Umbilical cord (tissue), 2 donors: ENCODE measurements around the gene PUS3. TPM values are rescaled to one million over a fixed set of nuclear protein-coding genes. Genes with fewer than 3 reads are reported as not detected.

Source experiments
- DNase-seq: peaks from one replicate; pipeline ENCODE4 v3.0.0-alpha.2; 2015; ENCODE audit warnings: low spot score
- total RNA-seq: library from RNA; depleted of rRNA; stranded (reverse); fragments of >200 nt; gene quantifications from one replicate; pipeline ENCODE4 v1.2.3, GENCODE V29; 2014; ENCODE audit warnings: low replicate concordance; ENCODE audit not compliant: insufficient read depth

The PUS3 gene, protein sequence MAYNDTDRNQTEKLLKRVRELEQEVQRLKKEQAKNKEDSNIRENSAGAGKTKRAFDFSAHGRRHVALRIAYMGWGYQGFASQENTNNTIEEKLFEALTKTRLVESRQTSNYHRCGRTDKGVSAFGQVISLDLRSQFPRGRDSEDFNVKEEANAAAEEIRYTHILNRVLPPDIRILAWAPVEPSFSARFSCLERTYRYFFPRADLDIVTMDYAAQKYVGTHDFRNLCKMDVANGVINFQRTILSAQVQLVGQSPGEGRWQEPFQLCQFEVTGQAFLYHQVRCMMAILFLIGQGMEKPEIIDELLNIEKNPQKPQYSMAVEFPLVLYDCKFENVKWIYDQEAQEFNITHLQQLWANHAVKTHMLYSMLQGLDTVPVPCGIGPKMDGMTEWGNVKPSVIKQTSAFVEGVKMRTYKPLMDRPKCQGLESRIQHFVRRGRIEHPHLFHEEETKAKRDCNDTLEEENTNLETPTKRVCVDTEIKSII
- 22.6 TPM for total RNA-seq

DNA sequence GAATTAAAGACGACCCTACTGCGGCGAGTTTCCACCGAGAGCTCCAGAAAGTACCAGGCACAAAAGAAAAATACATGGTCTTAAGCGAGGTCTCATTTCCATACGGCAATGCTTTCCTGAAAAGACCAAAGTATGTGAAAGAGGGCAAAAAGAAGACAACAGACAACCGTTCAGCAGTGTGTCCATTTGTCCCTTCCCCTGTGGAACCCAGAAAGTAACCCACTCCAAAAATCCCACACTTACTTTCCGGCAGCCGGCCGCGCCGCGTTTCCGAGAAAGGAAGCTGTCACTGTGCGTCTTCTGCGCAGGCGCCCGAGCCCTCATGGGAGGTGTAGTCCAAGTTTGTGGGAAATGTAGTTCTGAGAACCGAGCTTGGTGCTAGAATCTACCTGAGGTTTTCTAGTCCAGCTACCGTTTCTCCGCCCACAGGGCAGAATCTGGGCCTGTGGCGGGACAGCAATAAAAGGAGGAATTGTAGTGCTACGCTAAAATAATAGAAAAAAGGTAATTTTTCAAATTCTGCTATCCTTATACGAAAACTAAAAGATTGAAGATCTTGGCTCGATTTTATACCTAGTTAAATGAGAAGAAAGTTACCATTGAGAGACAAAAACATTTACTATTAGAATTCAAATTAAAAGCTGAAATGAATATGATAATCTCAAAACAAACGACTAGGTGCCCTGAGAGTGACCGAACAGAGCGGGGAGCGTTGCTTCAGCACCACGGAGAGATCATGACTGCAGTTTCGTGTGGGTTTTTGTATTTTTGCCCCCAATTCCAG is at the start of gene PUS3:
PUS3 (minus strand) TSS at position 280 of the 784 bp plus-strand sequence. CDS start 6,922 bp downstream, outside the sequence.
- peak; percentile 93 for DNase-seq

DNA sequence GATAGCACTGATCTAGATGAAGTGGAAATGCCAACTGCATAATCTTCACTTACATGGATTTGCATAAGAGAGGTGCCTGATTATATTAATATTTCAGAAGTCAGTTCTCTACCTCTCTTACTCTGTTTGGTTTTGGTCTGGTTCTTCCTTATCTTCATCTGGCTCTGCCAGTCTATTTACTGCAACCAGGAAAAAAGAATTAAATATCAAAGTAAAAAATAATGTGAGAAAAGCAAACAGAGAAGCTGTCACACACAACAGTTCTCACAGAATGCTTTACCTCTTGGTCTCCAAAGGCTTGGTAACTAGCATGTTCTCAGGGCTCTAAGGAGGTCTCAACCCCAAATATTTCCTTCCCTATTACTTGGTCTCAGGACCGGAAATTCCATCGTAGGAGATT is 49.6 kb upstream of the PUS3 start:
- DNase-seq, result no peak

DNA sequence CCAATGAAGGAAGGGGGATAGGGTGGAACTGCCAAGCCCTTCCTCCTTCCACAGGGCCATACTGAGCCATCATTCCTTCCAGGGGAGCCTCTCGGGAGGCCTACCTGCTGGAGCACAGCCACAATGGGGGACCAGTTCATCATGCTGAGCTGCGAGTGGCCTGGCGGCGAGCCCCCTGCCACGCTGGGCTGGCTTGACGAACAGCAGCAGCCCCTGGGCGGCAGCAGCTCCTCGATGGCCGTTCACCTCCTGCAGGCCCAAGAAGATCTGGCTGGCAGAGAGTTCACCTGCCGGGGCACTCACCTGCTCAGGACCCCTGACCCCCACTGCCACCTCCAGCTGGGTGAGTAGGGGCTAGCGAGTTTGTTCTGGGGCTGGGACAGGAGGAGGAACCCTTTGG is 48.7 kb upstream of the PUS3 start:
- no peak for DNase-seq

DNA sequence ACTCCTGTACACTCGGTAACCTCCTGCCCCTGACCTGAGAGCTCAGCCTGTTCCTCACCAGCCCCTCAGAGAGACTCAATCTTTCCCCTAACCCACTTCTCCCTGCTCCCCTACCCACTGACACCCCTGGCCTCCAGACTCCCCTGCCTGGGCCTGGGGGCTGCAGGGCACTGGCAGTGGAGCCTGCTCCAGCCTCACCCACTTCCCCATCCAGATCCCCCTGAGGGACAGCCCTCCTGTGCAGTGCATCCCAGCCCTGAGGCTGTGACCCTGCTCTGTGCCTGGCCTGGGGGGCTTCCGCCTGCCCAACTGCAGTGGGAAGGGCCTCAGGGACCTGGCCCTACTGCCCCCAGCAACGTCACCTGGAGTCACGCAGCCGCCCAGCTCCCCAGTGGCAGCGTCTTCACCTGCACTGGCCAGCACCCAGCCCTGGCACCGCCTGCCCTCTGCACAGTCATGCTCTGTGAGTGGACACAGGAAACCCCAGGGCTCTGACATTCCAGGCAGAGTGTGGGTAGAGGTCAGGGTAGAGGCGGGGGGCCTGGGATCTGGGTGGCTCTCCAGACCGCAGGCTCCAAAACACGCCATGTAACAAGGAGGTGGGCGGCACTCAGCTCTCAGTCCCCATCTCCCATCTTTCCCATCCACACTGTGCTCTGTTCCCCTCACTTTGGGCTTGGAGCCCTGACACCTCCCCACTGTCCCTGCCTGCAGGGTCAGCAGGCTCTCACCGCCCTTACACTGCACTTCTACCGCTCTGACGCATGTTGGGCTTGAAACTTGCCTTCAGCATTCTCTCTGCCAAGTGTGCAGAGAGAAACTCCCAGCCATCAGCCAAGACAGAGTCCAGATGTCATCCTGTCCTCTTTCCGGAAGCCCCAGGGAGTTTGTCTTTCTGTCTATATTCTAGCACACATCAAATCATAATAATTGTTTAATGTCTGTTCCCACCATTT is 48.0 kb upstream of the PUS3 start:
- DNase-seq, result peak; percentile 92

DNA sequence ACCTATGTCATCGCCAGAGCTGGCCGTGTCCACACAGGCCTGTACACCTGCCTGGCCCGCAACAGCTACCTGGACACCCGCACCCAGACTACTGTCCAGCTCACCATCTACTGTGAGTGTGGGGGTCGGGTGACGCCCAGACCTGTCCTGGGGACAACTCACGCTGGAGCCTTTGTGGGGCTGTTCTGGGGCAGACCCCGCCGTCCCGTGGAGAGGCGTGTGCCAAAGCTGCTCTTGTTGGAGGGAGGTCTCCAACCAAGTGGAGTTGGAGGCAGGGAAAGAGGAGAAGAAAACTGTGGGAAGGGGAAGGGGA is 47.1 kb upstream of the PUS3 start:
- DNase-seq, result no peak

DNA sequence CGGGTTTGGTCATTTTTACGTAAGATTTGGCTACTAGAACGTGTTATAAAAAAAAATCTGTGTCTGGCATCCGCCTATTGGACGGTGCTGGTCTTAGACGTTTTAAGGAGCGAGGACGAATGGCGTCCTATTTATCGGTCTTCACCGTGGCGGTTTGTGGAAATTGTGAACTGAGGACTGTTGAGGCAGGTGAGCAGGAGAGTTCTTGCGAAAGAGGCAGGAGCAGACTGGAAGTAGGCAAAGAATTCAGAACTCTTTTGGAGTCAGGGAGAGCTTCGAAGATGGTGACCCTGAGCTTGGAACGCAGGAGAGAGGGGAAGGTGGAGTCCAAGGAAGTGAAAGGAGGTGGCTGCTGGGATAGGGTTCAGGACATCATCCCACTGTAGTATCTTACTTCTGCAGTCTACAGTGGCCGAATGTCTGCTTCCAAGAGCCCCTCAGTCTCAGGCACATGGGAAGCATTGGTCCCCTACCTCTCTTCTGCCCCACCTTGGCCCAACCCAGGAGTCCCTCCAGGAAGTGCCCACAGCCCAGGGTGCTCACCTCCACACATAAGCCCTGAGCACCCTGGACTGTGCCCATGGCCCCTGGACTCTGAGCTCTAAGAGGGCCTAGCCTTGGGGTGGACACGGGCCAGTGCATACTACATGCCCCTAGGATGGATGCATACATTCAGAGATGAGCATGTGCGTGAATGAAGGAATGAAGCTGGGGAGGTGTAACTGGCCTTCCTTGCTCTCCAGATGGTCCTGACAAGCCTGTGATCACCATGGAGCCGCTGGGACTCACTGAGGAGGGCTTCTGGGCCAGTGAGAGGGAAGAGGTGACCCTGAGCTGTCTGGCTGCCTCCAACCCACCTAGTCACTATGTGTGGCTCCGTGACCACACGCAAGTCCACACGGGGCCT is 46.5 kb upstream of the PUS3 start:
- DNase-seq, result no peak

DNA sequence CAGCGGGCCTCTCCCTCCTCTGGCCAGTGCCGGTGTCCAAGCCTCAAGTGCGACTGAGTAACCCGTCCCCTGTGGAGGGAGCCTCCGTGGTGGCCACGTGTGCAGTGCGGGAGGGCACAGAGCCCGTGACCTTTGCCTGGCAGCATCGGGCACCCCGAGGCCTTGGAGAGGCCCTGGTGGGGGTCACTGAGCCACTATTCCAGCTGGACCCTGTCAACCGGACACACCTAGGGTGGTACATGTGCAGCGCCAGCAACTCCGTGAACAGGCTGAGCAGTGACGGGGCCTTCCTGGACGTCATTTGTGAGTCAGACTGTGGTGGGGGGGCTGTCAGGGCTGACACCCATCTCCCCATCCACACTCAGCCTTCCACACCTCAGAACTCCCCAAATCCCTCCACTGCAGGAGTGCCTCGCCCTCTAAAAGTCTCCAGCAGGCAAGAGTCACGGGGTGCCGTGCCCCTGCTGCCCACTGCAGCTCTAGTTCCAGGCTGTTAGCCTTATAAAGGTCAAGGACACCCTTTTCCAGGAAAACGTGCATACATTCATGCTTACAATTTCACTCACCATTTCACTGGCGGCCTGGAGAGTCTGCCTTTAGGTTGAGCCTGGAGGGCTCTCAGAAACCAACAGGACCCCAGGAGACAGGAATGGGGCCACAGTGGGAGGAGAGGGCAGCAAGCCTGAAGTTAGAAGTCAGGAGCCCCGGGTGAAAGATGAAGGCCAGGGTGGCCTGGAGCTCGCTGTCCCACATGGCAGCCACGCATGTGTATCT is 45.5 kb upstream of the PUS3 start:
- no peak for DNase-seq

DNA sequence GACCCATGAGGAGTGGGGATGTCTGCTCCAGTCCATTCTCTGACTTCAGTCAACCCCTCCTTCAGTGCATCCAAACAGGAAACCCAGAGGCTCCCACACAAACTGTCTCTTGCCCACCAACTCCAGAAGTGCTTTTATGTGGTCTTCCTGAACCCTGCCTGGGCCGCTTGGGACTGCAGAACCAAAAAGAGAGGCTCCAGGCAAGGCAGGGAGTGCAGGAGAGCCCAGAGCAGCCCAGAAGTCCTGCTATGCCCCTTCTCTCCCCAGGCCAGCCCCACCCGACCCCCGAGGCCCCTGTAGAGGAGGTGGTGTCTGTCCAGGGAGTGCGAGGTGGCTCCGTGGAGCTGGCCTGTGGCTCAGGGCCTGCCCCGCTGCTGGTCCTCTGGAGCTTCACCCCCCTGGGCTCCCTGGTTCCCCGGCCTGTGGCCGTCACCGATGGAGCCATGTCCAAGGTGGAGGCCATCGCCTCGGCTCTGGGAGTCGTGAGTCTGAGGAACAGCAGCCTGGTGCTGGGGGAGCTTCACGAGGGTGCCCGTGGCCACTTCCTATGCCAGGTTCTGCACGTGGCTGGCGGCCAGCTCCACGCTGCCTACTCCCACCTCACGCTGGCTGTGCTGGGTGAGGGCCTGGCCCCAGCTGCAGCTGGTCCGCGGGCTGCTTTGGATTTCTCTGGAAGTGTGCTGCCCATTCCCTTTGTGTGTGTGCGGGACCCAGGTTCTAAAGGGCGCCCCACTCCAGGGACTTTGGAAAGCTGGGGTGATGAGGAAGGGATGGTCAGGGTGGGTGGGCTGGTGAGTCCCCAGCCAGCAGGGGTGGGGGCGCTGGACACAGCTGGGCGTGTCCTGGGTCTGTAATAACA is 44.6 kb upstream of the PUS3 start:
- no peak for DNase-seq

DNA sequence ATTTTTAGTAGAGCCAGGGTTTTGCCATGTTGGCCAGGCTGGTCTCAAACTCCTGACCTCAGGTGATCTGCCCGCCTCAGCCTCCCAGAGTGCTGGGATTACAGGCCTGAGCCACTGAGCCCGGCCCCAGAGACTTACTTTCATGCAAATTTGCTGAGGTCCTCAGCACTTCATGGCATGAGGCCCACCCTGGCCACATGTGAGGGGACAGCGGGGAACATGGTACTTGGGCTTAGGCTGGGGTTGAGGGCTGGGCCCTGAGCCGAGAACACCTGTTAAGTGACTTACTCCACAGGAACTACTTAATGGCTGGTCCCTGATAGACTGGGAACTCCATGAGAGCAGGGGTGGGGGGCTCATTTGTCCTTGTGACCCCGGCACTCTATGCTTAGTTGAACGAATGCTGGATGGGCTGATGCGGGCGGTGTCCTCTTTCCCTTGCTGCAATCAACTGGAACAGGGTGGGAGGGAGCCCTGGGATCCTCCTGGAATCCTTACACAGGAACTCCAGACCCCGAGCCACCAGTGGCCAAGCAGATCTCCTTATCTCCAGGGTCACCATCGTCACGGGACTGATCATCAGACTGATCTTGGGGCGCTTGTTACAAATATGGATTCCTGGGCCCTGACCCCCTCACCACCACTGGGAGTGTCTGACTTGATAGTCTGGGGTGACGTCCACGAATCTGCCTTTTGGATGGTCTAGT is 43.9 kb upstream of the PUS3 start:
- DNase-seq, result no peak

DNA sequence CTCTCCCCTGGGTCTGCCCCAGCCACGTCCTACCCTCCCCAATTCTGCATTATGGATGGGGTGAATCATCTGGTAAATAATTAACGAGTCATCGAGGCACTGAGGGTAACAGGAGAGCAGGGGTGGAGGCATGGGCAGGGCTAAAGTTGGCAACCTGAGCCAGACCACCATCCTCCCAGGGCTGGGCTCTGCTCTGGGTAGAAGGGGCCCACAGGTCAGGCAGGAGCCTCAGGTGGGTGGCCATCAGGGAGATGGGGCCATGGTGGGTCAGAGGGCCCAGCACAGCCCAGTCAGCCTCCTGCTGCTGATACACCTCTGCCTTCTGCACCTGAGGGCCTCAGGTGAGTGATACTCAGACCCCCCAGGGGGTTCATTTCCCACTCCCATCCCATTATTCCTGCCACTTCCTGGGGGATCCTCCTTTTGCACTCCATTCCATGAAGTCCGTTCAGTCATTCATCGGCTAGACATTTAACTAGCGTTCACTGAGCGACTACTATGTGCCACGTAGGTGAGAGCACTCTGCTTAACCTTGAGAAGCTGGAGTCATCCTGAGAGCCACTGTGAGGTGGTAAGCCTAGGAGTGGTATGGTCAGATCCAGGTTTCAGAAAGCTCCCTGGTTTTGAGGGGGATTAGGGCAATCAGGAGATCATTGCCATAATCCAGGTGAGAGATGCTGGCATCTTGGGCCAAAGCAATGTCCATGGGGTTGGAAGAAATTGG is 43.0 kb upstream of the PUS3 start, which contains the start of gene VSIG10L2:
VSIG10L2 (plus strand) TSS at position 248 of the 724 bp plus-strand sequence; CDS start at position 260, 12 bp downstream.
- no peak for DNase-seq

DNA sequence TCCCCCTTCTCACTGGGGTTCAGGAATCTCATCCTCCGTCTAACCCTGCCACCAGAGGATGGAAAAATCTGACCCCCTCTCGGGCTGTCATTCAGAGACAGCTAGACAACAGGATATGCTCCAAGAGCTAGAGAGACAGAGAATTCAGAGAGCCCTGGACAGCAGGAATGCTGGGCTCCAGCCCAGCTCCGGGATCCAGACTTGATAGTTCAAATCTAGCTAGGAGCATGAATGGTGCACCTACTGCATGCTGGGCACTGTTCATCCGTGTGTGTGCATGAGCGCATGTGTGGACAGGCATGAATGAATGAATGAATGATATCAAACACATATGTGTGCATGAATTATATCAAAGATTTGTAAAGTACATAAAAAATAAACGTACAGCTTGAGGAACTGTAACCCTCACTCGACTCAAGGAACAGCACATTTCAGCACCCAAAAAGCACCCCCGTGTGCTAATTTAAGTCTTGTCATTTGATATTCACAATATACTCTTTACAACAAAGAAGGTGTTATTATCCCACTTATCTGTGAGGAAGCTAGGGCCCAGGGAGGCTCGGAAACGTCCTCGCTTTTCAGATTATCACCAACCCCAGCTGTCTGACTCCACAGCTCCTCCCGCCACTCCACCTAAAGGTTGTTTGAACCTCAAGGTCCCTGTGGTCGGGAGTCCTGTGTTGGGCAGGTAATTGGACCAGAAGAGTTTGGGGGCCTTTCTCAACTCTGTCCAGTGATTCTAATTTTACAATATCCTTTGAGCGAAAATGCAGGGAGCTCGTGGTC is 42.2 kb upstream of the PUS3 start:
- DNase-seq, result no peak

DNA sequence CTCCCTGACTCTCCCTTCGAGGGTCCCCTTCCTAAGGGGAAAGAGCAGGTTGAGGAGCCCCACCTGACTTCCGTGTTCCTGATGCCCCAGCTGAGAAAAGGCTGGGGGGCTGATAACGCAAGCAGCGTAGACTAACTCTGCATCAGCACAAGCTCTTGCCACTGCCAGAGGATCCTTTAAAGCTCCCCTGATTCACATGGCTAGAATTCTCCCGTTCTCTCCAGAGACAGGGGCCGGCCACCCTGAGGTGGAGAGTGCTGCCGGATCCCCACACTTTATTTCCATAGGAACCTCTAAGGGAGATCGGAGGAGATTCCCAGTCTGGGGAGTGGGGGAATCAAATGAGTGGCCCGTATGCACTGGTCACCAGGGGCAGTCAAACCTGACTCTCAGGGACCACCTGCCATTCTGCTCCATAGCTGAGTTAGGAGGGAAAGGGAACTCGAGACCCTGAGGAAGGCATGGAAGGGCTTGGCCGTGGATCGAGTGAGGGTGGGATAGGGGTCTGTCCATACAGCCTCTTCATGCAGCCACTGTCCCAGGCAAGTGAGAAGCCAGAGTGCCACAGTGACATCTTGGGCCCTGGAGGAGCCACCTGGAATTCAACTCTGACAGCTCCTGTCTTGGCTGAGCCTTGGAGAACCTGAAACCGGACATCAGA is 41.5 kb upstream of the PUS3 start:
- no peak for DNase-seq

DNA sequence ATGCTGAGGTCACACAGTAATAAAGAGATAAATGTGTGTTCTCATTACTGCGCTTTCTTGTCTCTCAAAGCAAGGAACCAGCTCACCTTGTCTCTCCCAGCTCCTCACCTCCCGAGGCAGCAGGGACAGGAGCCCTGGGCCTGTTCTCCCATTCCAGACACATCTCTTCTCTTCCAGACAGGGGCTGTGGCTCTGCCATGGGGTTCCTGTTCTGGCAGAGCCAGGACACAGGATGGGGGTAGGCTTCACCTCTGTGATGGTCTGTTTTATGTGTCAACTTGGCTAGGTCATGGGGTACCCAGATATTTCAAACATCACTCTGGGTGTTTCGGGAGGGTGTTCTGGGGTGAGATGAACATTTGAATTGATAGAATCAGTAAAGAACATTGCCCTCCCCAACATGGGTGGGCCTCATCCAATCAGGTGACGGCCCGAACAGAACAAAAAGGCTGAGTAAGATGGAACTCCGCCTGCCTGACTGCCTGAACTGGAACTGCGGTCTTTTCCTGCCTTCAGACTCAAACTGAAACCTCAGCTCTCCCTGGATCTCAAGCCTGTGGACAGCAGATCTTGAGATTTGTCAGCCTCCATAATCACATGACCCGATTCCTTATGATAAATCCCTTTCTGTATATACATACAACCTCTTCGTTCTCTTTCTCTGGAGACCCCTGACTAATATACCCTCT is 40.8 kb upstream of the PUS3 start:
- no peak for DNase-seq

DNA sequence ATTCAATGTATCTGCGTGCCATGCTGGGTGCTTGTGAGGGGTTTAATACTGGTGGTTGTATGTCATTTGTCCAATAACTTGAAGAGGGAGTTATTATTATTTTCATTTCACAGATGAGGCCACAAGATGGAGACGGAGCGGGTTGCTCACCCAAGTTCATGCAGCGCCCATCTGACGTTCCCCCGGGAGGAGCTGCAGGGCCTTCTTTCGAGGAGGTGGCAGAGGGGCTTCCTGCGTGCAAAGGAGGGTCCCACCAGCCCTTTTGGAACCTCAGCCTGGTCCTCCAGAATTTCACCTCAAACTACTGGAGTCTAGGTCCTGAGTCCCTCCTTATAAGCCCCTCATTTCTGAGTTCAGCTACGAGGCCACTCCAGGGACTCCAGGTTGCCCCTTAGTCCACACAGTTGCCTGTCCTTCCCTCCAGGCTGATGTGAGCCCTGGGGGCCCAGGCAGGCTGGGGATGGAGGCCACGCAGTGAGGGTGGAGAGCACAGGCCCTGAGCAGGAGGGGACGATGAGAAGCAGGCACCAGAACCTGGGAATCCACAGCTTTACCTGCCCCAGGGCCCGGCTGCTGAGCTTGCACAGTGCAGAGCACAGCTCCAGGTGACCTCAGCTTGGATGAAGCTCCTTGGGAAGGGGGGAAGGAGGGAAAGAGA is 39.9 kb upstream of the PUS3 start:
- no peak for DNase-seq
